SK-N-SH (cell line): ENCODE measurements around the gene C19orf73. TPM values are rescaled to one million over a fixed set of nuclear protein-coding genes. Genes with fewer than 3 reads are reported as not detected.

Source experiments
- CTCF ChIA-PET: fragments of 300-600, 350-600 bp; formaldehyde crosslinking; extraction: SDS; loops from one replicate; lab custom pipeline; 2021; lab: Yijun Ruan, JAX
- POLR2A ChIA-PET: fragments of 350-600 bp; sonication (Branson Sonifier 250); formaldehyde crosslinking; extraction: SDS; loops from one replicate; lab custom pipeline; 2020; ENCODE audit warnings: antibody characterized with exemption, inconsistent platforms; lab: Yijun Ruan, JAX
- DNase-seq: peaks from one replicate; pipeline ENCODE4 v3.0.0; 2012
- H2AFZ ChIP-seq: fragments of 200-600 bp; sonication (generic); 2 replicates; pipeline ENCODE4 v1.8.1; 2016; ENCODE audit warnings: antibody characterized with exemption, mild to moderate bottlenecking, low read depth
- H3F3A ChIP-seq: fragments of 200-600 bp; sonication (generic); replicated peaks from 2 replicates; pipeline ENCODE3; 2016; ENCODE audit warnings: antibody characterized with exemption, mild to moderate bottlenecking; ENCODE audit not compliant: insufficient read depth
- H3K27ac ChIP-seq, 2 experiments: fragments of 200-500 bp in 1 of 2; fragments of 200-600 bp in 1 of 2; sonication (Bioruptor generic) in 1 of 2; sonication (generic), shearing (Covaris generic) in 1 of 2; 2 replicates each; pipeline versions ENCODE4 v1.5.1 to v1.6.1; 2014 to 2016; ENCODE audit warnings: low read depth in 2 of 2, inconsistent platforms in 1 of 2, low read length in 1 of 2, mild to moderate bottlenecking in 1 of 2, mixed read lengths in 1 of 2
- H3K27me3 ChIP-seq: fragments of 200-600 bp; sonication (generic), shearing (Covaris generic); 2 replicates; pipeline ENCODE4 v1.6.1; 2016; ENCODE audit warnings: mixed run types; ENCODE audit not compliant: insufficient read depth
- H3K36me3 ChIP-seq, 2 experiments: fragments of 200-500 bp in 1 of 2; fragments of 200-600 bp in 1 of 2; sonication (Bioruptor generic) in 1 of 2; sonication (generic) in 1 of 2; replicated peaks in 1 of 2; 2 replicates each; pipeline versions ENCODE3 to v1.5.1; 2014 to 2016; ENCODE audit warnings: low read length in 1 of 2, mild to moderate bottlenecking in 1 of 2; ENCODE audit not compliant: insufficient read depth in 2 of 2, control insufficient read depth in 1 of 2
- H3K4me1 ChIP-seq, 2 experiments: fragments of 200-500 bp in 1 of 2; fragments of 200-600 bp in 1 of 2; sonication (Bioruptor generic) in 1 of 2; sonication (generic), shearing (Covaris generic) in 1 of 2; 2 replicates each; pipeline versions ENCODE4 v1.5.1 to v1.6.1; 2014 to 2016; ENCODE audit warnings: low read depth in 1 of 2, low read length in 1 of 2, mixed run types in 1 of 2; ENCODE audit not compliant: insufficient read depth in 2 of 2, control insufficient read depth in 1 of 2
- H3K4me2 ChIP-seq: fragments of 200-600 bp; sonication (generic), shearing (Covaris generic); 2 replicates; pipeline ENCODE4 v1.6.1; 2017; ENCODE audit warnings: mixed run types
- H3K4me3 ChIP-seq, 2 experiments: fragments of 200-500 bp in 1 of 2; fragments of 200-600 bp in 1 of 2; sonication (Bioruptor generic) in 1 of 2; sonication (generic), shearing (Covaris generic) in 1 of 2; 2 replicates each; pipeline versions ENCODE4 v1.5.1 to v1.8.1; 2014 to 2016; ENCODE audit warnings: low read depth in 2 of 2, inconsistent platforms in 1 of 2, low read length in 1 of 2, mild to moderate bottlenecking in 1 of 2, mixed read lengths in 1 of 2, moderate library complexity in 1 of 2
- H3K79me2 ChIP-seq: fragments of 200-600 bp; sonication (generic); 2 replicates; pipeline ENCODE4 v1.8.1; 2017; ENCODE audit warnings: mild to moderate bottlenecking; ENCODE audit not compliant: insufficient read depth
- H3K9ac ChIP-seq: fragments of 200-600 bp; sonication (generic); 2 replicates; pipeline ENCODE4 v1.6.1; 2017; ENCODE audit warnings: mixed run types
- H3K9me2 ChIP-seq: fragments of 200-600 bp; sonication (generic); 2 replicates; pipeline ENCODE4 v1.6.1; 2017; ENCODE audit warnings: mixed run types
- H3K9me3 ChIP-seq: fragments of 200-600 bp; sonication (generic); 2 replicates; pipeline ENCODE4 v1.6.1; 2017; ENCODE audit warnings: mixed run types, mild to moderate bottlenecking, moderate library complexity
- H4K20me1 ChIP-seq: fragments of 200-600 bp; sonication (generic); 2 replicates; pipeline ENCODE4 v1.6.1; 2017; ENCODE audit warnings: mild to moderate bottlenecking, mixed run types; ENCODE audit not compliant: insufficient read depth
- CHD2 ChIP-seq: fragments of 150-350 bp; IDR thresholded peaks from 2 replicates; pipeline ENCODE4 v1.6.1; 2018; ENCODE audit warnings: low read length; ENCODE audit not compliant: partially characterized antibody
- EZH2phosphoT487 ChIP-seq: fragments of 200-600 bp; sonication (generic); IDR thresholded peaks from 2 replicates; pipeline ENCODE4 v1.6.1; 2017; ENCODE audit warnings: low read depth, mixed run types, mild to moderate bottlenecking, antibody characterized with exemption, moderate library complexity, borderline replicate concordance
- FOSL2 ChIP-seq: IDR thresholded peaks from 2 replicates; pipeline ENCODE4 v1.4.0; 2012; ENCODE audit warnings: low read depth, mild to moderate bottlenecking, moderate library complexity, borderline replicate concordance
- FOXJ3 ChIP-seq: sonication (generic); formaldehyde crosslinking; IDR thresholded peaks from 2 replicates; pipeline ENCODE4 v1.5.1; 2020; ENCODE audit warnings: mild to moderate bottlenecking, missing genetic modification reagents
- FOXM1 ChIP-seq: IDR thresholded peaks from 2 replicates; pipeline ENCODE4 v1.4.0; 2012; ENCODE audit warnings: low read depth, mild to moderate bottlenecking
- JUND ChIP-seq: IDR thresholded peaks from 2 replicates; pipeline ENCODE4 v1.4.0; 2012
- MEF2A ChIP-seq: IDR thresholded peaks from 2 replicates; pipeline ENCODE4 v1.4.0; 2012; ENCODE audit warnings: low read depth, borderline replicate concordance
- NFIC ChIP-seq: IDR thresholded peaks from 2 replicates; pipeline ENCODE4 v1.4.0; 2012; ENCODE audit warnings: borderline replicate concordance
- NRF1 ChIP-seq: IDR thresholded peaks from 2 replicates; pipeline ENCODE4 v1.6.1; 2012; ENCODE audit warnings: low read depth, mild to moderate bottlenecking, low read length
- POLR2AphosphoS5 ChIP-seq: IDR thresholded peaks from 2 replicates; pipeline ENCODE4 v1.6.1; 2012; ENCODE audit warnings: low read depth, low read length
- SMC3 ChIP-seq: IDR thresholded peaks from 2 replicates; pipeline ENCODE4 v1.6.1; 2012; ENCODE audit warnings: low read depth, low read length, improper control_type of control experiment
- TCF12 ChIP-seq: IDR thresholded peaks from 2 replicates; pipeline ENCODE4 v1.4.0; 2012
- WGBS: methylation state at CpG from one replicate; pipeline ENCODE4 v1.1.6; 2017; ENCODE audit warnings: low lambda C conversion rate; 5-methylcytosine and 5-hydroxymethylcytosine counted together
- polyA plus RNA-seq, 3 experiments: library from polyadenylated mRNA; depleted of rRNA; stranded (reverse); fragments of >200 nt; gene quantifications; 2 replicates each; pipeline ENCODE4 v1.2.3, GENCODE V29; 2012
- TF ChIP-seq, protein P1 (sequence below): fragments of 150-350 bp; IDR thresholded peaks from 2 replicates; pipeline ENCODE4 v1.6.1; 2016; ENCODE audit warnings: mild to moderate bottlenecking, low read depth, low read length
- TF ChIP-seq, protein P2 (sequence below): fragments of 200-600 bp; sonication (generic); IDR thresholded peaks from 2 replicates; pipeline ENCODE4 v1.6.1; 2017; ENCODE audit warnings: antibody characterized with exemption, mild to moderate bottlenecking, moderate library complexity
- TF ChIP-seq, protein P3 (sequence below): IDR thresholded peaks from 2 replicates; pipeline ENCODE4 v1.4.0; 2012; ENCODE audit warnings: low read depth
- TF ChIP-seq, protein P4 (sequence below): IDR thresholded peaks from 2 replicates; pipeline ENCODE4; 2012
- TF ChIP-seq, protein P5 (sequence below): IDR thresholded peaks from 2 replicates; pipeline ENCODE4 v1.4.0; 2012; ENCODE audit warnings: low read depth, borderline replicate concordance

Gene C19orf73
- polyA plus RNA-seq, 1 of the 3 experiments (the other 2 are of a cell fraction): 3.0 TPM

DNA sequence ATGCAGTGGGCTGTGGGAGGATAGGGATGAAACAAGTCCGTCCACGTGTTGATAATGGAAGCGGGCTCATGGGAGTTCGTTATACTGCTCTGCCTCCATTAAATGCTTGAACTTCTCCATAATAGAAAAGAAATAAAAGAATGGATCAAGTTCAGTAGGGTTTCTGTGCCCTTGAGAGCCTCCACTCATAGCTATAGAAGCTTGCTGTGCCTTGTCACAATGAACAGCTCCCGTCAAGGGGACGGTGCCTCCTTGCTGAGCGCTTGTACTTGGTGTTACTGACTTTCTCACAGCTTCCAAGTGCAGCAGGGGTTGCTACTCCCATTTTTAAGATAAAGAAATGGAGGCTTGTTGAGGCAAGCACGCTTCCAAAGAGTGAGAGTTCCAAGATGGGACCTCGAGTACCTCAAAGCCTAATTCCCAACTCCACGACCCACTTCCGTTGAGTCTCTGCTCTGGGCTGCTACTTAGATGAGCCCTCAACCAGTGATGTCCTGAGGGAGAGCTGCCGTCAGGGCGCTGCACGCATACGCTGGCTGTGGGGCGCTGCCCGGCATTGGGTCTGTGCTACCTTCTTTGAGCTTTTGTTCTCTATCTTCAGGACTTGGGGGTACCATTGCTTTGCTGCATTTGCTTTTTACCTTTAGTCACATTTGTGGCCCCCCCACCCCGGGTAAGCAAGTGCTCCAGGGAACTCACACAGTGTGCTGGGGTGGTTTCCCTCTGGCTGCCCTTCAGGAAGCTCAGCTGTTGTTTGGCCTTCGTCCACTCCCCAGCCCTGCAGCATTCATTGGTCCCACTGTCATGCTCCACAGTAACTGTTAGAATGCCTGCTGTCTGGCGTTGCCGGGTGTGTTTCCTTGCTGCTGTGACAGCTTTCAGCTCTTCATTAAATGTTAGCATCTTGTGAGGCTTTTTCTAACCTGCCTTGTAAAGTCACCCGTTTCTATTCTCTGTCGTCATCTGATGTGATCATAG lies 24.1 kb downstream of the C19orf73 start:
- Histone ChIP-seq H3K27ac (no peak overlapping the region), H3K9me3 (no peaks in the 10 kb centered on the region), H3K9ac (no peak overlapping the region), H3K27me3 (no peaks in the 10 kb centered on the region), H2AFZ (no peak overlapping the region), H3F3A (peaks cover 35% of the 10 kb centered on the region), H3K36me3 (peaks cover 54 to 74% of the 10 kb centered on the region in 2 experiments), H3K4me2 (no peak overlapping the region), H4K20me1 (peaks cover 85% of the 10 kb centered on the region), H3K4me1 (no peaks in the 10 kb centered on the region), H3K9me2 (no peaks in the 10 kb centered on the region), H3K79me2 (peaks cover 94% of the 10 kb centered on the region), H3K4me3 (no peak overlapping the region)
- no peak for DNase-seq
- CTCF ChIA-PET: interaction anchor here (0.7 to 7.5 kb wide), 6 partner anchors 11 to 114 kb away, joined by 3 to 86 read pairs (median 6); partner anchors contain the start of gene LIN7B
- POLR2A ChIA-PET: interaction anchor here (0.9 kb wide), 2 partner anchors 14 to 33 kb away, joined by 3 read pairs; no protein-coding TSS in a partner anchor
- 91% methylated on average over 23 of the region's 23 CpGs for WGBS
- TF ChIP-seq, protein P1, sequence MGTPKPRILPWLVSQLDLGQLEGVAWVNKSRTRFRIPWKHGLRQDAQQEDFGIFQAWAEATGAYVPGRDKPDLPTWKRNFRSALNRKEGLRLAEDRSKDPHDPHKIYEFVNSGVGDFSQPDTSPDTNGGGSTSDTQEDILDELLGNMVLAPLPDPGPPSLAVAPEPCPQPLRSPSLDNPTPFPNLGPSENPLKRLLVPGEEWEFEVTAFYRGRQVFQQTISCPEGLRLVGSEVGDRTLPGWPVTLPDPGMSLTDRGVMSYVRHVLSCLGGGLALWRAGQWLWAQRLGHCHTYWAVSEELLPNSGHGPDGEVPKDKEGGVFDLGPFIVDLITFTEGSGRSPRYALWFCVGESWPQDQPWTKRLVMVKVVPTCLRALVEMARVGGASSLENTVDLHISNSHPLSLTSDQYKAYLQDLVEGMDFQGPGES: no peak
- TF ChIP-seq, all 33 proteins: peak for 0

GRCh38 chr19:49092686-49093085 lies 26.3 kb downstream of the C19orf73 start:
- Histone ChIP-seq H3K27me3 (no peaks in the 10 kb centered on the region), H2AFZ (no peak overlapping the region), H3K79me2 (peaks cover 96% of the 10 kb centered on the region), H3K36me3 (peaks cover 45 to 70% of the 10 kb centered on the region in 2 experiments), H3K9ac (no peak overlapping the region), H3K4me3 (no peak overlapping the region), H4K20me1 (peaks cover 91% of the 10 kb centered on the region), H3K9me2 (no peaks in the 10 kb centered on the region), H3K4me2 (no peak overlapping the region), H3K9me3 (no peaks in the 10 kb centered on the region), H3K27ac (no peak overlapping the region), H3F3A (peaks cover 25% of the 10 kb centered on the region), H3K4me1 (no peaks in the 10 kb centered on the region; a peak in 1 of 4 replicates)
- 96% methylated on average over 6 of the region's 6 CpGs for WGBS
- CTCF ChIA-PET: interaction anchor here (0.6 to 1.3 kb wide), 2 partner anchors 13 to 106 kb away, joined by 3 to 4 read pairs; no protein-coding TSS in a partner anchor
- no peak for DNase-seq
- POLR2A ChIA-PET: no interaction called here
- TF ChIP-seq SMC3: no peak
- no peak for TF ChIP-seq MEF2A
- TF ChIP-seq, protein P2, sequence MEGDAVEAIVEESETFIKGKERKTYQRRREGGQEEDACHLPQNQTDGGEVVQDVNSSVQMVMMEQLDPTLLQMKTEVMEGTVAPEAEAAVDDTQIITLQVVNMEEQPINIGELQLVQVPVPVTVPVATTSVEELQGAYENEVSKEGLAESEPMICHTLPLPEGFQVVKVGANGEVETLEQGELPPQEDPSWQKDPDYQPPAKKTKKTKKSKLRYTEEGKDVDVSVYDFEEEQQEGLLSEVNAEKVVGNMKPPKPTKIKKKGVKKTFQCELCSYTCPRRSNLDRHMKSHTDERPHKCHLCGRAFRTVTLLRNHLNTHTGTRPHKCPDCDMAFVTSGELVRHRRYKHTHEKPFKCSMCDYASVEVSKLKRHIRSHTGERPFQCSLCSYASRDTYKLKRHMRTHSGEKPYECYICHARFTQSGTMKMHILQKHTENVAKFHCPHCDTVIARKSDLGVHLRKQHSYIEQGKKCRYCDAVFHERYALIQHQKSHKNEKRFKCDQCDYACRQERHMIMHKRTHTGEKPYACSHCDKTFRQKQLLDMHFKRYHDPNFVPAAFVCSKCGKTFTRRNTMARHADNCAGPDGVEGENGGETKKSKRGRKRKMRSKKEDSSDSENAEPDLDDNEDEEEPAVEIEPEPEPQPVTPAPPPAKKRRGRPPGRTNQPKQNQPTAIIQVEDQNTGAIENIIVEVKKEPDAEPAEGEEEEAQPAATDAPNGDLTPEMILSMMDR: no peak
- TF ChIP-seq, protein P1: no peak
- no peak for TF ChIP-seq NRF1
- TF ChIP-seq TCF12: no peak
- TF ChIP-seq, protein P3, sequence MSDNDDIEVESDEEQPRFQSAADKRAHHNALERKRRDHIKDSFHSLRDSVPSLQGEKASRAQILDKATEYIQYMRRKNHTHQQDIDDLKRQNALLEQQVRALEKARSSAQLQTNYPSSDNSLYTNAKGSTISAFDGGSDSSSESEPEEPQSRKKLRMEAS: no peak
- TF ChIP-seq FOXJ3 (CRISPR knock-in tag): no peak
- TF ChIP-seq EZH2phosphoT487: no peak
- TF ChIP-seq, protein P4, sequence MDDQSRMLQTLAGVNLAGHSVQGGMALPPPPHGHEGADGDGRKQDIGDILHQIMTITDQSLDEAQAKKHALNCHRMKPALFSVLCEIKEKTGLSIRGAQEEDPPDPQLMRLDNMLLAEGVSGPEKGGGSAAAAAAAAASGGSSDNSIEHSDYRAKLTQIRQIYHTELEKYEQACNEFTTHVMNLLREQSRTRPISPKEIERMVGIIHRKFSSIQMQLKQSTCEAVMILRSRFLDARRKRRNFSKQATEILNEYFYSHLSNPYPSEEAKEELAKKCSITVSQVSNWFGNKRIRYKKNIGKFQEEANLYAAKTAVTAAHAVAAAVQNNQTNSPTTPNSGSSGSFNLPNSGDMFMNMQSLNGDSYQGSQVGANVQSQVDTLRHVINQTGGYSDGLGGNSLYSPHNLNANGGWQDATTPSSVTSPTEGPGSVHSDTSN: no peak
- no peak for TF ChIP-seq POLR2AphosphoS5
- TF ChIP-seq FOSL2: no peak
- TF ChIP-seq NFIC: no peak
- no peak for TF ChIP-seq CHD2
- TF ChIP-seq FOXM1: no peak
- no peak for TF ChIP-seq JUND
- TF ChIP-seq, protein P5, sequence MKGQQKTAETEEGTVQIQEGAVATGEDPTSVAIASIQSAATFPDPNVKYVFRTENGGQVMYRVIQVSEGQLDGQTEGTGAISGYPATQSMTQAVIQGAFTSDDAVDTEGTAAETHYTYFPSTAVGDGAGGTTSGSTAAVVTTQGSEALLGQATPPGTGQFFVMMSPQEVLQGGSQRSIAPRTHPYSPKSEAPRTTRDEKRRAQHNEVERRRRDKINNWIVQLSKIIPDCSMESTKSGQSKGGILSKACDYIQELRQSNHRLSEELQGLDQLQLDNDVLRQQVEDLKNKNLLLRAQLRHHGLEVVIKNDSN: no peak
